Hematopoietic multipotent progenitor cell treated with erythropoietin and hydrocortisone succinate and interleukin-3 and kit ligand, for 6 days (in vitro differentiated cells): ENCODE data around the gene FCRLA.

Experiments used
- DNase-seq: peaks from one replicate; pipeline ENCODE4 v3.0.0-alpha.2; 2015

FCRLA gene

GRCh38 chr1:161733526-161733925 is 26.5 kb downstream of the FCRLA start:
- DNase-seq, result no peak

GRCh38 chr1:161735837-161736236 is 28.8 kb downstream of the FCRLA start:
- no peak for DNase-seq

GRCh38 chr1:161736335-161736969 is 29.4 kb downstream of the FCRLA start:
- DNase-seq, result no peak

- no peak for DNase-seq
Measured at GRCh38 chr1:161737625-161738024, 30.6 kb downstream of the FCRLA start.

- peak; percentile 95 for DNase-seq
Measured at GRCh38 chr1:161738627-161739287, 31.7 kb downstream of the FCRLA start.

GRCh38 chr1:161739865-161740566 is 33.0 kb downstream of the FCRLA start:
- no peak for DNase-seq

- DNase-seq, result no peak
Measured at GRCh38 chr1:161740921-161741320, 33.9 kb downstream of the FCRLA start.

GRCh38 chr1:161743231-161743630 is 36.2 kb downstream of the FCRLA start:
- DNase-seq, result no peak

- DNase-seq, result no peak
Measured at GRCh38 chr1:161747801-161748200, 40.8 kb downstream of the FCRLA start.

GRCh38 chr1:161749509-161750407 is 42.7 kb downstream of the FCRLA start, which contains the start of gene DUSP12:
TSS of gene DUSP12 (plus strand) at chr1:161749786. CDS start at chr1:161749802, 16 bp downstream.
- peak; percentile 97 for DNase-seq

- DNase-seq, result peak; percentile 75
Measured at GRCh38 chr1:161763522-161764098, 56.6 kb downstream of the FCRLA start.
